Dermis microvascular lymphatic vessel endothelial cell (primary cell): ENCODE data around the gene GFI1. TPM values are rescaled to one million over a fixed set of nuclear protein-coding genes. Genes with fewer than 3 reads are reported as not detected.

Experiments
- DNase-seq, 2 donors: peaks; one replicate each; pipeline versions ENCODE4 v3.0.0 to v3.0.0-alpha.2; 2010; ENCODE audit warnings: low read depth in 2 of 2
- total RNA-seq: library from RNA; depleted of rRNA; stranded (reverse); fragments of >200 nt; gene quantifications from 2 replicates; pipeline ENCODE4 v1.2.1, GENCODE V29; 2014

Gene GFI1
- total RNA-seq, 1 donor from 2014 or later, result not detected

DNA sequence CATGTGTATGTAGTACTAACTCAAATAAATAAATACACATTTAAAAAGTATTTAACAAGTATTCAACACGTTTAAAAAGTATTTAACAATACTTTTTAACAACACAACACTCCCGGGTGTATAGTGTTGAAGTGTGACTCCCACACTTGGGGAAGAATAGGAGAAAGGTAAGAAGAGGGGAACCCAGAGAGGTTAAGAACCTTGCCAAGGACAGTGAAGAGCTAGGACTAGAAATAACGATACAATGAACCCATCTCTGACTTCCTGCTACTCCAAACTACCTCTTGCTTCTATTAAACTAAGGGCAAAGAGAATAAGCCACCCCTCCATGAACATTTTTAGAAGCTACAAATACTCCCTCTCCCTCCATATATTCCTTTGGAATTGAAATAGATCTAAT lies 1.7 kb upstream of the GFI1 start:
- DNase-seq, result no peak

DNA sequence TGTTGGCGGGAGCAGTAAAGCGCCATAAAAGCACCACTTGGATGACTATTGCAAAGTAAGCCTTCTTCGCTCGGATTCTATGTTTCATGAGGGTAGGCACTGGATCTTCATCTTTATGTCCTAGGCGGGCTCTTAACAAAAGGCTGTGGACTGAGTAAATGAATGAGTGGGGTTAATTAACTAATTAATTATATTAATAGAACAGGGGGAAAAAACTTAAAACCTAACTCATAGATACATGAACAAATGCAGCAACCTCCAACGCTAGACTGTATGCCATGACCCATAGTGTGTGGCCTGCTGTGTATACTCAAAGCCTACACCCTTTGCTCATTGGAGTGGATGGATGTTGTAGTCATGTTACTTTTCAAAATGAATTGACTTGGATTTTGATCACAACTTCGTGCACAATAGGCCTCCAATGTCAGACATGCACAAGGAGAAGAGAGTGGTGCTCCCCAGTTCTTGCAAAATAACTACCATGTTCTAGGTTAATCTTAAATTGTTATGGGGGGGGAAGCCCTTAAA lies 417 bp upstream of the GFI1 start:
- no peak for DNase-seq

DNA sequence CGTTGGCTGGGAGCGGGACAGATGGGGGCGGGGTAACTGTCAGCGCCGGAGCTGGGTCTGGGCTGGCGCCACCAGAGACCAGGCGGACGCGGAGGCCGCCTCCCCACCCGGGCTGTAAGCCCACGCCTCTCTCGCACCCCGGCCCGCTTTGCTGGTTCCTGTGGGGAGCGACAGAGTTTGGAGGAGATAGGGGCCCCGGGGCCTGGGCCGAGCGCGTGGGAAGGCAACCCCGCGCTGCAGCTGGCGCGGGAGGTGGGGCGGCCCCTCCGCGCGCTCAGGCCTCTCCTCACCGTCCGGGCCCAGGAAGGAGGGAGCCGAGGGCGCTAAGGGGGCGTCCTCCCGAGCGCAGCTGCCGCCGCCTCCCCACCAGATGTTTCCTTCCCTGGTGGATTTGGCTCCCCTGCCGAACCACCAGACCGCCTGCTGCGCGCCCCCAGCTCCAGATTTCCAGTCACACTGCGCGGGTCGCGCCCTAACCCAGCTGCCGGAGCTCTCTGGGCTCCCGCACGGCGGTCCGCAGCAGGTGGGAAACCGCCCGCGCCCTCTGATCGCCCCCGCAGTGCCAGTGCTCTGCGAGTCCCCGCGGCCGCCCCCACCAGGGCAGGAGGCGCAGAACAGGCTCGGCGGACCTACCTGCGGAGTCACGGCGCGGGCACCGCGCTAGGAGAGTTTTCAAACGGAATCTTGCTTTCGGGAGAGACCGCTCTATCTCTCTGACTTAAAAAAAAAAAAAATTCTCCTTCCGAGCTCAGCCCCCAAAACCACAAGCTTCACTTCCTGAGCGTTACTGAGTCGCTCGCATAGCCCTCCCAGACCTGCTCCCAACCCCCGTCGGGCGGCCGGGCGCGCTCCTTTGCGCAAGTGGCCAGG lies 1.1 kb downstream of the GFI1 start:
- DNase-seq, result no peak

DNA sequence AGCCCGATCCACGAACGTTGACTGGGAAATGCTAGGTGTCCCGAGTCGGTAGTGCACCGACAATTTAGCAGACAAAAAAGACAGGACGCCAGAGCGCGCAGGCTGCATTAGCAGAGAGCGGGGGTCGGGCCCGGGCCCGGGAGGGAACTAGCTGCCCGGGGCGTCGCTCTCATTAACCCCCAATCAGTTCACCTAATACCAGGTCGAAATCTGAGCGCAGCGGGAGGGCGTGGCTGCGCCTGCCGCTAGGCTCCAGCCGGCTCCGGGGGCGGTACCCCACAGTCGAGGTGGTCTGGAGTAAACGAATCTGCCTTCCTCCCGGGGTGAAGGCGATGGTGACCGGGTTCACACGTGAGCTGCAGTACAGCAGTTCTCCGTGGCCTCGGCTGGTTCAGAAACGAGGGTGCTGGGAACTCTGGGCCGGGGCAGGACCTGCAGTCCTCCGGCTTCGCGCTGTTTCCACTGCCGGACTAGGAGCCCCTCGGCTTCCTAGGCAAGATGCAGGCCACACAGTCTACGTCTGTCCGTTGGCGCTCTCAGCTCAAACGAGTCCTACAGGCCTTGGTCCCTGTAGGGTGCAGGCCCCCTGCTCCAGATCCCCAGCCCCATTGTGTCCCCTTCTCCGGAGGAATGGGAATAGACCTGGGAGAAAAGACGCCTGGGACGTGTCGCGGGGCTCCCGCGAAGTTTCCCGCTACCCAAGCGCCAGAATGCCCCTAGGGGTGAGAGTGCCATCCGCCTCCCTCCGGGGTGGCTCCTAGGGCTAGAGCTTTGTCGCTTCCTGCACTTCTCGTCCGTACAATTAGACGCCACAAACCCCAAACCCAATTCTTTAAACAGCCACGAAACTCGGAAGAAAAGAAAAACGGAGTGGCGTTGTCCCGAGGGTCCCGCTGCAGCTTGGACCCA lies 2.0 kb downstream of the GFI1 start:
- DNase-seq, result no peak

DNA sequence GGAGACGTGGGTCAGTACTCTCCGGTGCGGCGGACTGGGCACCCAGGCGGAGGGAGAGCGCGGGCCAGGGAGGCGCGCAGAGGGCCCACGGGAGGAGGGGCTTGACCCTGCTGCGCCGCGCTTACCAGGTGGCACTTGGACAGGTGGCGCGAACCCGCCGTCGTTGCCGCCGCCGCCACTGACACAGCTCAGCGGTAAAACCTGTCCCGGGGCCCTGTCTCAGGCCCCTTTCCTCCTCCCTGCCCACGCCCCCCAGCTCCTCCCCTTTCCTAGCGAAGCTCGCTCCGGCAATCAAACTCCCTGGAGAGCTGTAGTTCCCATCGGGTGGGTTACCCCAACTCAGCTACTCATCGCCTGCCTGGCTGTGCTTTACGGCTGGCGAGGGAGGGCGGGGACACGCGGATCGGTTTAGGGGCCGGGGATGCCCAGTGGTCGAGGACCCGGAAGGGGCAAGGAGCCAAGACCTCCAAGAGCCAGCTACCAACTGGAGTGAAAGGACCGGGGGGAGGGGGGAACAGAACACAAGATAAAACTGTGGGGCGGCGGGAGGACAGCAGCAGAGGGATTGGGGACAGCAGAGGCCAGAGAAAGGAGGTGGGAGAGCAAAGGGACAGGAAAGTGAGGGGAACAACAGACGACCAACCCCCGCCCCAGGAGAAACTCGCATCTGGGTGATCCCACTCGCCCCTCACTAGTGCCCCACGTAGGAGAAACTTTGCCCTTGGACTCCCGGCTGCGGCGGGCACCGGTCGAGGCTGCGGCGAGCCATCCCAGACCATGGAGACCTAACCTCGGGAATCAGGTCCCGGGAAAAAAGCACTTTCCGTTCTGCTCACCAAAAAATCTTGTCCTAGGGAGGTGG lies 2.9 kb downstream of the GFI1 start:
- no peak for DNase-seq

DNA sequence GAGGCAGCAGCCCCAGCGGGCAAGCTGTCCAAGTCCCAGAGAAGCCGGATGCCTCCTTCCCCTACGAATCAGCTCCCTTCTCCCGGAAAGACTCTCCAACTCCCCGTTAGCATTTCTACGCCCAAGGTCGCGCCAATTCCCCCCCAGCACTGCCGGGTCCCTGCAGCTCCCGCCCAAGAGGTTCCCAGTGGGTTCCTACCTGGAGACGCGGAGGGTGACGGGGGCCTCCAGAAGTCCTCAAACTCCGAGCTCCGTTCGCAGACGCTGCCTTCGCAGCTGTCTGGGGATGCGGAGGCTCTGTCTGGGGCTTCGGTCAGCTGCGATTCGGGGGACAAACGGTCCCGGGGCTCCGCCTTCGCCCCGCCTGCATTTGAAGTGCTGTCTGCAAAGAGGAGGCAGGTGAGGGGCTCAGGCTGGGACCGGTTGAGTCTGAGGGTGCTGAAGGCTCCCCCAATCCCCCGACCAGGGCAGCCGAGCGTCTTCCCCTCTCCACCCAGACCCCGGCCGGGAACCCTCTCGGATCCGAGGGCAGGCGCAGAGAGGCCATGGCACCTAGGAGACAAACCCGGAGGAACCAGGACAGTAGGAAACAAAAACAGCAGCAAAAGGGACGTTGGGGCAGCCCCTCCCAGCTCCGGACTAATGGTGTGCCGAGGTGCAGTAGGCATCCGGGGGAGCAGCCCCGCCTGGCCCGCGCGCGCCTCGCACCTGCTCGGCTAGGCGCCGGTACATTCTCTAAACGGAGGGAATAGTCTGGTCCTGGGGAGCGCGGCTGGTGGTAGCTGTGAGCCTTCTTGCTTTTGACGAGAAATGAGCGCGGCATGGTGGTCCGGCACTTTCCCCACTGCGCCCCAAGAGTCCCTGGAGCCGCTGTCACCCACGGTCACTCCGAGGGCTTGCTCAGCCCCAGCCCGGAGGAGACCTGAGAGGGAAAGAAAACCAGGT lies 3.8 kb downstream of the GFI1 start:
- no peak for DNase-seq

DNA sequence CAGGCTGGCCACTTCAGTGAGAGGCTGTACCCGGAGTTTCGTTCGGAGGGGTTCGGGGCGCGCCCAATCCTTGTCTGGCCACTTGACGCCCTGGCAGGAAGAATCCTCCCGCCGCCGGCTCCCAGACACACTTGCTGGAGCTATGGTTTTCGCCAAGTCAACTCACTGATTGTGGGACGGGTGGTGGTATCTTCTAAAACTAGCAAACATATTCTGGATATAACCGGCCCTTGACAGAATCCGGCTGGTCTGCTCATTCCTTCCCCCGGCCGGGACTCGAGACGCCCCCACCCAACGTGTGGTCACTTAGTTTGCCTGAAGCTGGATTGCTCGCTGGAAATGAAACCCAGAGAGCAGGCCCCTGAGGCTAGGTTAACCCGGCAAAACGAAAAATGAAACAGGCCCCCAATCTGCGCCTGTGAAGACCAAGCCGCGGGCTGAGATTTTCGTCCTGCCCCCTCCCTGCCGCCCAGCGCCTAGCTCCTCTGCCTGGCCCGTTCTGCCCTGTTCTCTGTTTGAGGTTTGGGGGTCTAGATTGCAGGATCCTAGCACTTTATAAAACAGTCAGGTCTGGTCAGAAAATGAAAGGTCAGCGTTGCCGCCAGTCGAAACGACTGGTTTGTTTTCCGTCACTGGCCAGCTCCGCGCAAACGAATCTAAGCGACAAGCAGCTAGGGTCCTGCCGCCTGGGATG lies 4.6 kb downstream of the GFI1 start:
- no peak for DNase-seq

DNA sequence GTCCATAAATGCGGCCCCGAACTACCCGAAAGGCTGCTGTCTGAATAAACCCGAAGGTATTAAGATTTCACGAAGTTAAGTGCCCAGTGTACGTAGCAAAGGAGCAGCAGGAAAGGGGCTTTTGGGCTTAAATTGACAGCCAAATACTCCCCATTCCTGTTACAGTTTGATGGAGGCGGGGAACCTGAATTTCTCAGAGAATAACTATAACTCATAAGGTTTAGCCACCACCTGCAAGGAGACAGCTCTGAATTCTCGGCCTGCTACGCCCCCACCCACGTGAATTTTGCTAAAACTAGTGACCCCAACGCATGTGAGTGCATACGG lies 5.2 kb downstream of the GFI1 start:
- no peak for DNase-seq

DNA sequence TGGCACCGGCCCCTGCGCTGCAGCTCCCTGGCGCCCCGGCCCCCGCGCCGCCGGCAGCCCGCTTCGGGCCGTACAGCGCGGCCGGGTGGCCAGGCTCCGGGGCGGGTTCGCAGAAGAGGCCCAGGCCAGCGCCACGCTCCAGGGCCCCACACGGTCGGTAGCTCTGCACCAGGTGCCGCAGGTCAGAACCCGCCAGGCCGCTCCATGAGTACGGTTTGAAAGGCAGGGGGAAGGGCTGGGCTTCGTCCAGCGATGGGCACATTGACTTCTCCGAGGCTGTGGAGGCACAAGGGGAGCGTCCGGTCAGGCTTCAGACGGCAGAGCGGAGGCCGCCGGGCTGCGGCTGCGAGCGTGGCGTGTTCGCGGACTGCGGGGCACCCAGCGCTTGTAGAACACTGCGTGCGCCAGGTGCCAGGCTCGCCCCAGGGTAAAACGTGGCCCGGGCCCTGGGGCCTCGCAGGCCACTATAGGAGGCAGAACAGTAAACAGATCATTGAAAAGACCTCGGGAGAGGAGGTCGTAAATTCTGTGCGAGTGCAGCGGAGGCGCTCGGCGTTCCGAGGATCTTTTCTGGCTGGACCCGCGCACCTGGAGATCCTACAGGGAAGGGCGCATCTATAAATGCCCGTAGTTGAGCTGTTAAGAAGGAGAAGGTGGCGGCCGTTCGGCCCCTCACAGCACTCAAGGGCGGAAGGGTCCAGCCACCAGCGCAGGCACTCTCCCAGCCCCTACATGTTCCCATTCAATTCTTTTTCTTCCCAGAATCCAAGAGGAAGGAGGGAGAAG lies 5.7 kb downstream of the GFI1 start:
- no peak for DNase-seq

DNA sequence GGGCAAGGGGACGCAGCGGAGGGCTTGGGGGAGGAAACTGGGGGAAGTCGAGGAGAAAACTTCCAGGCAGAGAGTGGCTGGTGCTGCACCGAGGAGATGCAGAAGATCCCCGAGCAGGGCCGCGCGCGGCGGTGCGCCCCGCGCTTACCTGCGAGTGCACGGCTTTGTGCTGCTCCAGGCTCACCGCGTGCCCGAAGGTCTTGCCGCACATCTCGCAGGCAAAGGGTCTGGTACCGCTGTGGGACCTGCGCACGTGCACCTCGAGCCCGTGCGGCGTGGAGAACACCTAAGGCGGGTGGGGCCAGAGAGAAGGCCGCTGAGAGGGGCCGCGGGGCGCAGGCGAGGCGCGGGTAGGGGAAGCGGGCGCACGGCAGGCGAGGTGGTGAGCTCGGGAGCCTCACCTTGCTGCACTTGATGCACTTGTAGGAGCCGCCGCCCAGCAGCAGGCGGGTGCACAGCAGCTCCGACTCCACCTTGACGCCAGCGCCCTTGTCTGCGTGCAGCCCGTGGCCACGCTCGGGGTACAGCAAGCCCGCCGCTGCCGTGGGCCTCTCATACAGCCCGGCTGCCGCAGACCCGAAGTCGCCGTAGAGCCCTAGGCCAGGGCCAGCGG lies 6.4 kb downstream of the GFI1 start:
- no peak for DNase-seq

DNA sequence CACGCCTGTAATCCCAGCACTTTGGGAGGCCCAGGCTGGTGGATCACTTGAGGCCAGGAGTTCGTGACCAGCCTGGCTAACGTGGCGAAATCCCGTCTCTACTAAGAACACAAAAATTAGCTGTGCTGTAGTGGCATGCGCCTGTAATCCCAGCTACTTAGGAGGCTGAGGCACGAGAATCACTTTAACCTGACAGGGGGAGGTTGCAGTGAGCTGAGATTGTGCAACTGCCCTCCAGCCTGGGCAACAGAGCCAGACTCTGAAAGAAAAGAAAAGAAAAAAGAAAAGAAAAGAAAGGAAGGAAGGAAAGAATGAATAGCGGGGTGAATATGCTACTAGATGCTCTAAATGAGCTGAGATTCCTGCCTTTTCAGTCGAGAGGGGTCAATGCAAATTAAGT lies 7.1 kb downstream of the GFI1 start:
- DNase-seq, result no peak

DNA sequence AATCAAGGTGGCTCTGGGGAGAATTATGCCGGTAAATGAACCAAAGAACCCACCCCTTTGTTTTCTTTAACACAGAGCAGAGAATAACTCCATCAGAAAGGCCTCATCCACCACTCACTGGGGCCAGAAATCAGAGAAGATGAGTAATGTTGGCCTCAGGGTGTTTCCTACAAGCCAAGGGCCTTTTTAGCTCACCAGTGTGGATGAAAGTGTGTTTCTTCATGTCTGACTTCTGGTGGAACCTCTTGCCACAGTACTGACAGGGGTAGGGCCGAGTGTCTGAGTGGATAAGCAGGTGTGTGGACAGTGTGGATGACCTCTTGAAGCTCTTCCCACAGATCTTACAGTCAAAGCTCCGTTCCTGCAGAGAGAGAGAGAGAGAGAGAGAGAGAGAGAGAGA lies 8.3 kb downstream of the GFI1 start:
- no peak for DNase-seq

DNA sequence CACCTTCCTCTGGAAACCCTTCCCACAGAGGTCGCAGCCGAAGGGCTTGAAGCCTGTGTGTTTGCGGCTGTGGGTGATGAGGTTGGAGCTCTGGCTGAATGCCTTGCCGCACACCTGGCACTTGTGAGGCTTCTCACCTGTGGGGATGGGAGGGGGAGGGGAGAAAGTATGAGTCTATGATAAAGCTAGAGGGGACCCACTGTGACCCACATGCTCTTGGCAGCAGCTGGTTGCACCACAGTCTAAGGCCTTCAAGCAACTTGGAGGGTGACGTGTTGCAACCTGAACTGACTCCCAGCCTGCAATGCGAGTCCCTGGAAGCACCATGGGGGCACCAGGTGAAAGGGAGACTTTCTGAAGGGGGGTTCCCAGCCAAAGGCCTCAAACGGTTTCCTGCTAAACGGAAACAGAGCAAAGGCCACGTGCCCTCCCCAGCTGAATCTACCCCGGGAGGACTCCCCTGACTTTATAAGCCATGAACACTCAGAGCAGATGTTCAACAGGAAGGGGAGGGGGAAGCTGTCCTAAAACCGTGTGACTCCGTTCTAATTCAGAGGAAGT lies 10.6 kb downstream of the GFI1 start:
- DNase-seq, result no peak

DNA sequence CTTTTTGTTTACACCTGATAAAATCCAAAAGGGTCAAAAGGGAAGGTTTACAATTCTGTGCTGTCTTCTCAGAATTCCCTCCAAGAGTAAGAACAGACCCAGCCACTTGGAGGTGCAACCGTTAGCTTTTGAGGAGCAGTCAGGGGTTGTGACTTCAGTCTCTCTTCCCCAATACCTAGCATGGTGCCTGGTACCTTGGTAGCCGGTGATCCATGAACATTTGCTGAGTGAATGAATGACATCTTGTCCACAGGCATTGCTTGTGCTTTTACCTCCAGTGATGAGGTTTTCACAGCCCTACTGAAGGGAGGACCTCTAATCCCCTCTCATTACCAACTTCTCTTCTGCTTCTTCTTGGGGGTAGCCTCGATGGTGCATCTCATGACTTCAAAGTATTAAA lies 11.7 kb downstream of the GFI1 start:
- no peak for DNase-seq

DNA sequence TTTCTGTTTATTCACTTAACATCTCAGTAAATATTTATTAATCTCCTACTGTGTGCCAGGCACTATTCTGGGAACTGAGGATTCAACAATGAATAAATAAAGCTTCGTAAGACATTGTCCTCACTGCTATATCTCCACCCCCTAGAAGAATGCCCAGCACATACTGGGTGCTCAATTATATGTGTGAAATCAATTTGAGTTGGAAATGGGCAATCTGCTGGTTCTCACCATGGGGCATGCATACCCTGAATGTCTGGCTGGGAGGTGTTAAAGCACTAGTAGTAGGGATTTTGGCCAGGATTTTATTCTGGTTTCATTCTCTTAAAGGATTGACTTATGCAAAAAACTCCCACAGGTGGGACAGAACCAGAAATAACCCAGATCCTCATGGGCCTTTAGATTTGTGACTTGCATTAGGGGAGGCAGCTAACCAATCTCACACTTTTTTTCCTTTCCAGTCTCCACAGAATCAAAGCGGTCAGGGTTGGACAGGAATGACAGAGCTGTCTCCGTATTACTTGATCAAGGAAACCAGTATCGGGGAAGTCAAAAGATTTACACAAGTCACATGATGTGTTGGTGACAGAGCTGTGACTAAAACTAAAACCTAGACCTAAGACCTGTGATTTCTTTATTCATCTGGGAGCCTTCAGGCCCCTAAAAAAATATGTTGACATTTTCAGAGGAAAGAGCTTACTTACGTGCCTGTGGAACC lies 12.8 kb downstream of the GFI1 start:
- DNase-seq, result no peak

DNA sequence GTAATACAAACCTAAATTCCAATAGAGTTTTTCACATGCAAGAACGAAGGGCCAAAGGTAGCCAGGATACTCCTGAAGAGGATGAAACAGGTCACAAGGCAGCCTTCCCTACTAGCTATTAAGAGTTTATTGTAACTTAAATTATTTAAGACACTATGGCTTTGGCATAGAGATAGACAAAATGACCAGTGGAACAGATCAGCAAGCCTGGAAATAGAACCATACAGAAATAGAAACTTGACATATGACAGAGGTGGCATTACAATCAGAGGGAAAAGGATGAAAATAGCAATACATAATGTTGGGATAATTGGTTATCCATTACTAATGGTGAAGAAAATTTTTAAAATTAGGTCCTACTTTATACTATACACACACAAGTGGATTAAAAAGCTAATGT lies 16.5 kb downstream of the GFI1 start:
- DNase-seq, result no peak

DNA sequence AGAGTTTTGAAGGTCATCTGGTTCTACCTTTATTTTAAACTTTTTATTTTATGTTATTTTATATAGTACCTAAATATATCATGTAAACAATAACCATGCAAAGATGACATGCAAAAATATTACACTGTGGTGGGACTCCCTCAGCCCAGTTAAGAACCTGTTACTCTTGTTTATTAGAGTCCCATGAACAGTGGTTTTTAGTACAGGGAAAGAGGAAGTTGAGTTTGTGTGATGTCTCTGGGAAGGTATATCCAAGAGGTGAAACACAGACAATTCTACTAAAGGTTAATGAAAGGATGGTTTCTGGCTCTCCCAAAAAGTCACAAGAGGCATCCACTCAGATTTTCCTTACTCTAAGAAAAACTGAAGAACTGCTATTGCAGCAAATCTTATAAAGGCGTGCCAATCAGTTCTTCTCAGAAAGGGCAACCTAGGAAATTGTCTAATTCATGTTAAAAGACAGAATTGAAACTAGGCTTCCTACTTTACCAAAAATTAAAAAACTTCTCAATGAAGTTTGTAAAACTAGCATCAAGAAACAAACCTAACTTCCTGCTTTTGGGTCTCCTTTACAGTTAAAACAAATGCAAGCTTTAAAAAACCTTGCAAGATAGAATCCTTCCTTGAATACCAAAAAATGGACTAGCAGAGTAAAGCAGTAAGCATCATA lies 19.9 kb downstream of the GFI1 start:
- no peak for DNase-seq
